GM23248 (cell line): Measurements from ENCODE around the gene ADNP2.

Experiments used
- EZH2 ChIP-seq: fragments of 200-600 bp; sonication (generic); IDR thresholded peaks from 2 replicates; pipeline ENCODE4 v1.6.1; 2018; ENCODE audit warnings: antibody characterized with exemption, mild to moderate bottlenecking; ENCODE audit not compliant: insufficient read depth, poor library complexity, severe bottlenecking
- EZH2phosphoT487 ChIP-seq: fragments of 200-600 bp; sonication (generic); IDR thresholded peaks from 2 replicates; pipeline ENCODE4 v1.6.1; 2018; ENCODE audit warnings: antibody characterized with exemption, moderate library complexity, mild to moderate bottlenecking, low read depth; ENCODE audit not compliant: insufficient read depth

- TF ChIP-seq EZH2 = no peak
- no peak for TF ChIP-seq EZH2phosphoT487
Measured at GRCh38 chr18:80077873-80078272, 31.2 kb upstream of the ADNP2 start.
